HS-27A (cell line): ENCODE measurements around the gene SLC1A4.
"Not testable (repeated sequence)": the region's sequence is repeated elsewhere in the genome, so short reads cannot be mapped to it uniquely, and the experiment has no call there.

Experiments
- DNase-seq: peaks from one replicate; pipeline ENCODE4 v3.0.0-alpha.2; 2012; ENCODE audit warnings: low read depth, missing footprints

The SLC1A4 gene

DNA sequence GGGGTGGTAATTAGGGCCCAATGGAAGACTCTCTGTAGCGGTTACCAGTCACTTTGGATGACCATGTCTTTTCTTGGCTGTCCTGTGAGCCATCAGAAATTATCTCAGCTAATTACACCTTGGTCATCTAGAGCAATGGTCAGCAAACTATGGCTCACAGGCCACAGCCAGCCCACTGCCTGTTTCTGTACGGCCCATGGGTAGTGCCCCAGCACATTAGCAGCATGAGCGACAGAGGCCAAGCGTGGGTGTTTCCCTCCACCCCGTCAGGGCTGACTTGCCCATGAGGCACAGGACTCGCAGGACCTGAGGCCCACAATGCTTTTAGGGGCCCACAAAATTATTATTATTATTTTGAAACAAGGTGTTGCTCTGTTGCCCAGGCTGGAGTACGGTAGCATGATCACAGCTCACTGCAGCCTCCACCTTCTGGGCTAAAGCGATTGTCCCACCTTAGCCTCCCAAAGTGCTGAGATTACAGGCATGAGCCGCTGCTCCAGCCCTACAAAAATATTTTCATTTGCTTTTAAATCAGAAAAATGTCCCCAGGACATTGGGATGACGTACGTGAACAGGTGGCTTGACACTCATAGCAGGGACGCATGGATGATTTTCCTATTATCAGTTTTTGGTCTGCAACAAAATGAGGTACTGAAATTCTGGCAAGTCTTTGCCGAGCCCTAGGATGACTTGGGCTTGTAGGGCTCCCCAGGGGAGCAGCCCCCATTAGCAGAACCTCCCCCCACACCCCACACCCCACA lies 37.7 kb downstream of the SLC1A4 start:
- no peak for DNase-seq

DNA sequence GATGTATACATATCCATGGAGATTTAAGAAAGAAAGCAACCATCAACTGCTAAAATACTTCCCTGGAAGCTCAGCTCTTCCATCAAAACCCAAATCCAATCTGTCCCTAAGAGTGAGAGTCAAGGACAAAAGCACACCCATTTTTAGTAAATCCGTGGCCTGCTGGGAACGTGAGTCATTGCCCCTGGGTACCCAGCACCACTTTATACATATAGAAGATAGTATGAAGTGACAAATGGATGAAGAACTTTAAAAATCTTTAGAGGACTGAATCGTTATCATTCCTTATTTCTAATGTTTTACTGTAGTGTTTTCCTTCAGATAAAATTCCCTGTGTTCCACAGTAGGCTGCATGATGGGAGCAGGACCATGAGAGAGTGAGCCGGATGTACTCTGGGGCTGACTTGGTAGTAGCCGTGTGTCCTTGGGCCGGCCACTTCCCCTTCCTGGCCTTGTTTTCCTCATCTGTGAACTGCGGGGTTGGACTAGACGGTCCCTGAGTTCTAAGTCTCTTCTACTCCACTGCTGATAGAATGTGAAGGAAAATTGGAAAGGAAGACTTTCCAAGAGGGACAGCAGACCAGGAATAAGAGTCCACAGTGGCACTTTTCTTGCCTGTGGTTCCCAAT lies 38.5 kb downstream of the SLC1A4 start:
- DNase-seq, result peak; percentile 35

DNA sequence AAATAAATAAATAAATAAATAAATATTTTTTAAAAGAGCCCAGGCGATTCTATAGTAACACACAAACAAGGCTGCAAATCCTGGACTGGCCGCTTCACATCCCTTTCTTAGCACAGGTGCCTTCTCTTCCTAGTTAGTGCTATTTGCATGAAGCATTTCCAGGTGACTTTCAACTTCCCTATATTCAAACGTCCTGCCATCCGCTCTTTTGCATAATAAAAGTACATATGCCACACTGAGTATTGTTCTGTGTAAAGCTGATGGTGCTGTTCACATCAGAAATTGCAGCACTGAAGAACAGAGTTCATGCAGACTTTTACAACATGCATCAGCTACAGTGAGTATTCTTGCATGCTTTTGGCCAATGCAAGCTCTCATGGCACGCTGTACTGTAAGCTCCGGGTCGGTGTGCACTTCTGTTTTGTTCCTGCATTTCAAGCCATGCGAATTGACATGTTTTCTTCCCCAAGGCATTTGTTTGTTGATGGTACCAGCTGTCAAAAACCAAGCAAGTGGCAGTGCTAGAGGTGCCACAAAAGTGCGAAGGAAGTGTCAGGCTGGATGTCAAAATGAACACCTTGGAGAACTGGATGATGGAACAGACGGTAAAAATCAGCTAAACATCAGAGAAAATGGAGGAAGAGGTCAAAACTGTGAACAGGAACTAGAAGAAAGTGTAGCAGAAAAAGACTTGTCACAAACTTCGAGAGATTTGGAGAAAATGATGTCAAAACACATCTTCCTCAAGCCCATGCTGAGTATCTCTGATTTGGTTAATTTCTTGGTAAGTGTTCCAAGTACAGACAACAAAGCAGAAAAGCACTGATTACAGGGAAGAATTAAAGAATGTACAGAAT lies 41.5 kb downstream of the SLC1A4 start:
- DNase-seq, result no peak

DNA sequence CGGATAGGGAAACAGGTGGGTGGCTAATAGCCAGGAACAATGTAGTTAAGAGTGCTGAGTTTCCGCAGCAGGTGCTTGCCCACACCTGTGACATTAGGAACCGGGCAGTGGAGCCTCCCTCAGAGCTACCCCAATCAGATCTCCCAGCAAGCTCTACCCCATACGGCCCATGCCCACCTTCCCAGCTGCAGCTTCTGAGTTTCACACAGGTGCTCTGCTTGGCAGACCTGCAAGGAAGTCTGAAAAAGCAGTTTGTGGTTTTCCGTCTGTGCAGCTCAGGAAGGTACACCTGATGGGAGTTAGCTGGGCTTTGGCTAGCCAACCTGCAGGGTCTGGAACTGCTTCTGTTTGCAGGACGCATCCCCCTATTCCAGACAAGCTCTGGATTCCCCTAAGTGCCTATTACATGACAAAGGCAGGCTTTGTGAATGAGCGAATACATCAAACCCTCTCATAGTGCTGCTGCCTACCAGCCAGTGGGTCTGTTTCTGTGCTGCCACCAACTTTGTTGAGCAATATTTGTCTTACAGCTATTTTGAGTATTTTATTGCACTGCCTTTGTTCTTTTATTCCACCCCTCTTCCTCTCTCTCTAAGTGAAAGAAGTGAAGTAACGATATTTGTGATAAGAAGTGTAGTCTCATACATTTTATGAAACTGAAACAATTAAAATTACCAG lies 42.3 kb downstream of the SLC1A4 start:
- no peak for DNase-seq

DNA sequence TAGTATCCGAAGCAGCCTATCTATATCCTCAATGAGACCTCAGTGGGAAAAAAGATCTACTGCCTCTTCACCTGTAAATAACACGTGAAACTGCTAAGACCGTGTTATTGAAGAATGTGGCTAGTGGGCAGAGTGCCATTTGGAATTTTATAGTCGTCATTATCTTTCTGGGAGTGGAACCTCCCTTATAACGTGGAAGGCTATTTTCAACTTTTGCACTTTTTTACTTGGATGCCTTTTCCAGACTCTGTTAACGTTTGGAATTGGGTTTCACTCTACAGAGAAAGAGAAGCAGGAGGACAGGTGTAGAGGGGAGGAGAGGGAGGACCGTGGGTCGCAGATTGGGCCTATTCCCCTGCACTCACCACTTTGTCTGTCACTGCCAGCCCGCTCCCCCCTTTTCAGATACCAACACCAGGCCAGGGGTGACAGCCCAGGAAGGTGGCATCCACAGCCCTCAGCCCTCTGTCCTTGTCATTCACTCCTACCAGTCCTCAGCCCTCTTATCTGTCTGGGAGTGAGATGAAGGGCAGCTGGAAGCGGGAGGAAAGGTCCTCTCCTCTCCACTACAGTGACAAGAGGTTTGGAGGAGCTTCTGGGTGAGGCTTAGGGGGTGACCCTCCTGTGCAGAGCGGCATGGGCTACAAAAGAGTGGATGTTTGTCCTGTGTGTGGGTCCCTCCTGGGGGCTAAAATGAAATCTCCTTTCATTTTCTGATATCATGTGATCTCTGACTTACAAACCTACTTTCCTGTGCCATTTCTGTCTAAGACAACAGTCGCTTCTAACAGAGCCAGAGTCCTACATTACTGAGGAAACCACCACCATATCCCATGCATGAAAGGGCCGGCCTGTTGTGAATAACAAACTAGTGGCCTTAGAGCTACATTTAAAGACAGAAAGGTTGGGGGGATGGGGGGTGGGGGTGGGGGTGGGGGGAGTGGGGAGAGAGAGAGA lies 43.1 kb downstream of the SLC1A4 start:
- no peak for DNase-seq

DNA sequence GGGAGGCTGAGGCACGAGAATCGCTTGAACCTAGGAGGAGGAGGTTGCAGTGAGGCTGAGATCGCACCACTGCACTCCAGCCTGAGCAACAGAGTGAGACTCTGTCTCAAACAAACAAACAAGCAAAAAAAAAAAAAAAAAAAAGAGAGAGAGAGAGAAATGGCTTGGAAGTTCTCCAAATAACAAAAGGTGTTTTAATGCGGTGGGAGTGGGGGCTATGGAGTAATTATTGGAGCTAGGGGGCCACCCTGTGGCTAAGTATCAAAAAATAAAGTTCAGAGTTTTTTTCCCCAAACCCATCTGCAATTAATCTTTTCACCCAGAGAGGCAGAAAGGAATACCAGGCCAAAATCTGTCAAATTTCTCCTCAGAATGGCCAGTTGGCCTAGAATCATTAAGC lies 44.0 kb downstream of the SLC1A4 start:
- no peak for DNase-seq

DNA sequence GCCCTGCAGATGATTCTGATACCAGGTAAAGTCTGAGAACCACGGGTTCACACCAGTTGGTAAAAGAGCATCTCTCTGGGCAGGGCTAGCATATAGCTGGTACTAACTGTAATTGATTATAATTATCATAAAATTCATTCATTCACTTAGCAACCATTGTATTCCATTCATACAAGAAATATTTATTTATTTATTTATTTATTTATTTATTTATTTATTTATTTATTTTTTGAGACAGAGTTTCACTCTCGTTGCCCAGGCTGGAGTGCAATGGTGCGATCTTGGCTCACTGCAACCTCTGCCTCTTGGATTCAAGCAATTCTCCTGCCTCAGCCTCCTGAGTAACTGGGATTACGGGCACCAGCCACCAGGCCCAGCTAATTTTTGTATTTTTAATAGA lies 44.5 kb downstream of the SLC1A4 start:
- DNase-seq, result not testable (repeated sequence)

DNA sequence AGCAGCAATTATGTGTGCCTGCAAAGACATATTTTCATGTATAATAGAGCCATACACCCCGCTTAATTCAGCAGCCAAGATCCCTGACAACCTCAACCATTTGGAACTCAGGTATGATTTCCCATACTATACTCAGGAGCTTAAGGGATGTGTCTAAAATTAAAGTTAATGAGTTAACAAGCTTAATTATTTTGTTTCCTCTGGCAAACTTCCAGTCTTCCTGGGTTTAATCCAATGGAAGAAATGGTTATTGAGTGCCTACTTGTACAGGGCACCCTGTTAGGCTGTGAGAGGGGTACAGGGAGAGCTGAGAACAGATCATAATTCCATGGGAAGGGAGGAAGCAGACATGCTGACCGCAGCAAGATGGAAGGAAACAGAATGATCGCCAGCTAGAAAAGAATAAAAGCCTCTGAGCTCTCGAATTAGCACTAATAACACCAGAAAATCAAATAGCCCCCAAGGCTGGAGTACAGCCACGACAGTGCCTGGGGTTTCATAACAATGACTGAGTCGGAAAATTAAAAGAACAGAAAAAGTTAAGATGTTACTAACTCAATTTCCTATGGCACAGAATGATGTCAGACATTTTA lies 46.2 kb downstream of the SLC1A4 start:
- no peak for DNase-seq

DNA sequence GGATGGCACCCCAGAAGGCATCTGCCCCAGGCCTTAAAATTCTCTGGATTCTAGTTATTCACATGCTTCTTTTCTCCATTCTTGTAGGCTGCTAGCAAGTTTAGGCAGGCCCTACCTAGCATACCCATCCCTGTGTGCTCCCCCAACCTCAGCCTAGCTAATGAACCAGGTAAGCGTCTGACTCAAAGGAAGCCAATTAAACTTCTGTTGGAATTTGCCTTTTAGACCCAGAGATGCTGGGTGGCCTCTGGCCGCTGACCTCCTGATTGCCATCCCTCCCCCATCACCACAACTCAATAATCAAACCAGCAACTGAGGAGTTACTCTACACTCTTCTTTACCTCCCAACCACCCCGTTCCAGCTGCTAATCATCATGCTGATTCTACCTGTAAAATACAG lies 48.0 kb downstream of the SLC1A4 start:
- DNase-seq, result no peak

DNA sequence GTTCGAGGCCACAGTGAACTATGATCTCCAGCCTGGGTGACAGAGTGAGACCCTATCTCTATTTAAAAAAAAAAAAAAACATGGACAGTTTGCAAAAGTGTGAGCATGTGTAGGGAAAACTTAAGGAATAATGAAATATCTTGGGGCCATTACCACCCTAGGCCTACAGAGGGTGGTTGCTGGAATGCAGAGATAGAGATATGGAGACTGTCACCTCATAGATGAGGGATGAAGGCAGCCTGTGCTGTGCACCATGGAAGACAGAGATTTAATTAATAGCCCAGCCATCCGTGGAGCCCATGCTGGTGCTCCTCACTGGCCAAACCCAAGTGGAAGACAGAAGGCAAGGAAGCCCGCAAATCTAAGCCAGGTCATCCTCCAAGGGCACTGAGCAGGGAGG lies 50.4 kb downstream of the SLC1A4 start:
- DNase-seq, result no peak

DNA sequence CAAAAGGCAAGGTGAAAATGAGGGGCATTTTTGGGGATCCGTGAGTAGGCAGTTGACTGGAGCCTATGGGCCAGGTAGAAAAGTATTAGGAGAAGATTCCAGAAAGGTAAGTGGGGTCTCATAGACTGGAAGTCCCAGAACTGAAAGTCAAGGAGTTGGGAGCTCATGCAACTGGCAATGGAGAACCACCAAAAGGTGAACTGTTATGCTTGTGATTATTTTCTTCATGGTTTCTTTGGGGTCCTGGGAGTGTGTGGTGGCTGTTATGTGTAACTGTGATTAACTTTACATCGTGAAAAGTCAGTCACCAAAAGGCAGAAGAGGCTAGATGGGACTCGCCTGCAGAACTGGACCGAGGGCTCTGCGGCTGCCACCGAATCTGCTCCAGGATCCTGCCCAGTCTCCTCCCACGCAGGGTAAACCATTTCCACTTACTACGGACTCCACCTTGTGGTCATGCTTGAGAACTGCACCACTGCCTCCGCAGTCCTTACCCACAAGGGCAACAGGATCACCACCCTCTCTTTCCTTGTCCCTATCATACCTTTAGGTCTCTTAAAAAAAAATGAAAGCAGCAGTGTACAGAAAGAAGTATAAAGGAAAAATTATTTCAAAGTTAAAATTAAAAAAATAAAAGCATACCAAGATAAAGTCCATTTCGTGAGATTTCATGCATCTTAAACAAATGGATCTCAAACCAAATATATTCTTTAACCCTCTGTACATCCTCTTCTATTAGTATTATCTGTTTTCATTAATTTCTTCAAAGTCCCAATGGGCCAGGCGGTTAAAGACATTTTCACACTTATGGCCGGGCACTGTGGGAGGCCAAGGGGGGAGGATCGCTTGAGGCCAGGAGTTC lies 51.4 kb downstream of the SLC1A4 start:
- no peak for DNase-seq

DNA sequence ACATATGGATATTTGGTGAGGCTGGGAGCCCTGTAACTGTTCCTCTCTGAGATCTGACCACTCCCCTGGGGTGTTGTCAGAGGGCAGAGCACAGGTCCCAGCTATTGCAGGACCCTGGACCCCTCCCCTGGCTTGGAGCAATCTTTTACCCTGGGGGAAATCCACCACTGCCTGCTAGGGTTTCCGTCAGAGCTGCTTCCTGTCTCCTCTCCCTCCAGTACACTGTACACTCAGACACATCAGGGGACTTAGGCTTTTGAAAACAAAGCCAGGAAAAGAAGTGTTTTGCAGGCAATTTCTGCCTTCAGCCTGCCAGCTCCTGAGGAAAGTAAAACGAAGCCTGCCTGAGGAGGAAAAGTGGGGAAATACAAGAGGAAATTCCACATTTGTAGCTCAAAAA lies 53.8 kb downstream of the SLC1A4 start:
- no peak for DNase-seq

DNA sequence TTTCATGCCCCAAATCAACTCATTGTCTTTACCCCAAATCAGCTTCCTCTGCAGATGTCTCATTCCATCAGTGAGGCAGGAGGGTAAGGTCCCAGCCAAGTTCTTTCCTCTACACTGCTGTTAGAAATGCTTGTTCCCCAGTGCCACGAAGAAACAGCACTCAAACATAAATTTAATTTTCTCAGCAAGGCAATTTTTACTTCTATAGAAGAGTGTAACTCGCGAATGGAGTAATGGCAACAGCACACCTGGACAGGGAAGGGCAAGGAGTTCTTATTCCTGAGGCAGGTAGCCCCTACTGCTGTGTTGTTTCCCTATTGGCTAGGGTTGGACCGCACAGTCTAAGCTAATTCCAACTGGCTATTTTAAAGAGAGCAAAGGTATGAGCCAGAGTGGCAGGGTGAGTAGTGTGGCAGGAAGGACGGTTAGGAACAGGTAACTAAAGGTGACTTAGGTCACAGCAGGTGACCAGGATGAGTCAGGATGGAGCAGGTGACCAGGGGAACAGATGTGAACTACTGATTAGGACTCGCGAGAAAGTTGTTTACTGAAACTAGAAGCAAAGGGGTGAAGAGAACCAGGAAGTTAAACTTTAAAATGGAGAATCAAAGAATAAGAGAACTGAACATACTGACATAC lies 55.0 kb downstream of the SLC1A4 start:
- no peak for DNase-seq

DNA sequence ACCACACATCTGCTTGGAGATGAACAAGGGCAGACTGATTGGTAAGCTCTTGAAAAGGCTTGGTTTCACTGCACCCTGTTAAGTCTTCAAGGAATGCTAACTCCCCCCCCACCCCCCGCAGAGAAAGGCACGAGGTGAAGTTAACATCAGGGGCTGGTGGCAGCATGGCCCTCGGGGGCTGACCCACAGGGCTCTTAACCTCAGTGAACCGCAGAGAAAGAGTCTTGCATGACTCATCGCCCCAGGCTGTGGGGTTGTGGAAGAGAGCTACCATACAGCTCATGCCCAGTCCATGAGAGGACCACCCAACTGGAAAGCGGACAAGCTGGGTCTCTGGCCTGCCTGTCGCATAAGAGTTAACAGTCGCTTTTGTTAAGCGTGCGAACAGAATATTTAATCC lies 56.5 kb downstream of the SLC1A4 start:
- no peak for DNase-seq

DNA sequence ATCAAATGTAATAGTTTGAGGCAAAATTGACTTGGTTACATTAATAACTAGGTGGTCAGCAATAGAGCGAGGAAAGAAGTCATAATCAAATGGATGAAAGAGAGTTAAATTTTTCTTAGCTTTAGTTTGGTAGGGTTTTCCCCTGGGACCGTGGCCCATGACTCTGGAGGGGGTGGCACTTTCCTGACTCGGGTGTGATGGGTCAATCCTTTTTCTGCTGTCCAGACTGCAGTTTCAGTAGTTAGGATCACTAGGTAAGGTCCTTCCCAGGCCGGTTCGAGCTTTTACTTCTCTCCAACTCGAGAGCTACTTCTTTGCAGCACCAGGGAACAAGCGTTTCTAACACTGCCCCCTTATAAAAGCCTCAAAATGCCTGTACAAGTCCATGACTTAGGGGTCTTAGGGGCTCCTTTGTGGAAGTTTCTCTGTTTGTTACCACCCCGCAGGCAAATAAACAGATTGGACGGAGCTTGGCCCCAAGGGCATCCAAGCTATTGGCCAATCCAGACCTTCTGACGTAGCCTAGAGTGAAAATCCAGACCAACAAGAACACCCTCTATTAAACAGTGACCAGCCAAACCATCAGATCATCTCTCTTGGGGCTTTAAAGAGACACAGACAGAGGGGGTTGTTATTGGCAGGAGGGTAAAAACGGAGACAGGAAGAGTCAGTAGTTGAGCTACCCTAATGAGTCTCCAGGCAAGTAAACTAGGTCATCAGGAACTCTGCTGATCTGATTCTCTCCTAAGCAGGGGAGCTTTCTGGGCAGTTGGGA lies 57.6 kb downstream of the SLC1A4 start:
- DNase-seq, result no peak

DNA sequence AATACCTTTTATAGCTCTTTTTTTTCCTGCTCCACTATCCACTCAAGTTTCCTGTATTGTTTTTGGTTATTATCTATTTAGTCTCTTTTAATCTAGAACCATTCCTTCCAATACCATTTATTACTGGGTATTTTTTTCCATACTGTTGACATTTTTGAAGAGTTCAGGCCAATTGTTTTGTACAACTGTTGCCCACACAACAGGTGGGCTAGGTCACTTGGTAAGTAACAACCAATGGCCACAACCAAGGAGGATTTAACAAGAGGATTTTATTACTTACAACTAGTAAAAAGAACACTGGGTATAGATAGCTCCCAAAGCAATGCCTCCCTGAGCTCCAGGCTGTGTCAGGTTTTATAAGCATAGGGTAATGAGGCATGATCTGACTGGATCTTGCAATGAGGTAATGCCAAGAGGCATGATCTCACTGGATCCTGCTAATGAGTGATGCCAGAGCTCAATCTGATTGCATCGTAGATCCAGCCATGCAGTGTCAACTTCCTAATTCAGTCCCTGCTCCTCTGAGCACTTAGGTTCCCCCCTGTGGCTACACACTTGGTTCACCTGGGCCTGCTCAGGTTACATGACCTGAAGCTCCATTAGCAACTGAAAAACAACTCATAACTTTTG lies 59.9 kb downstream of the SLC1A4 start:
- DNase-seq, result no peak

DNA sequence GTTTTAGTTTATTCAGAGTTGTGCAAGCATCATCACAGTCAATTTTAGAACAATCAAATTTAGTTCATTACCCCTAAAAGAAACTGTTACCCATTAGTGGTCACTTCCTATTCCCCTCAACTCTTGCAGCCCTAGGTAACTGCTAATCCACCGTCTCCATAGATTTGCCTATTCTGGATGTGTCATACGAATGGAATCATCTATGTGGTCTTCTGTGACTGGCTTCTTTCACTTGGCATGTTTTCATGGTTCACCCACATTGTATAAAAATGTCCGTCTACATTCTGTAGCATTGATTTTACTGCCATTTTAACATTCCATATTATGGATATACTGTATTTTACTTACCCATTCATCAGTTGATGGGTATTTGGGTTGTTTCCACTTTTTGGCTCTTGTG lies 61.7 kb downstream of the SLC1A4 start:
- no peak for DNase-seq

DNA sequence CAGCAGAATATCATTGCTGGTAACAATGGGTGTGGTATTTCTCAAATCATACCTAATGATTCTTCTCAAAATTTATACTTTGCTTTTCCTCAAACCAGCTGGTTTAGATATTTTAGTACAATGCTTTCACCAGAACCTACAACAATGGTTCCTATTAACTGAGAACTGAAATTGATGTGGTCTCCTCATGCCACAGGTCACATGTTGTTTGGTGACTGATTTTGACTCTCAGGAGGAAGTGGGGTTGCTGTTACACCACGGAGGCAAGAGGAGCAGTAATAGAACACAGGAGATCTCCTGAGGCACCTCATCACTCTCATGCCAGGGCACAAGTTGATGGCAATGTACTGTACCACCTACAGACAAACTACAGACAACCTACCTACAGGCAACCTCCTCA lies 64.0 kb downstream of the SLC1A4 start:
- no peak for DNase-seq
